SH-SY5Y (cell line): ENCODE measurements around the gene KANK4.

ENCODE experiments used
- GATA2 ChIP-seq: IDR thresholded peaks from 2 replicates; pipeline ENCODE4 v1.6.1; 2011; ENCODE audit warnings: mild to moderate bottlenecking, low read depth, low read length
- GATA3 ChIP-seq: IDR thresholded peaks from 2 replicates; pipeline ENCODE4 v1.6.1; 2011; ENCODE audit warnings: low read depth, mild to moderate bottlenecking, low read length, moderate library complexity

KANK4 gene

GRCh38 chr1:62230718-62231117 lies 88.5 kb downstream of the KANK4 start:
- TF ChIP-seq GATA3 (no peak), GATA2 (no peak)

DNA sequence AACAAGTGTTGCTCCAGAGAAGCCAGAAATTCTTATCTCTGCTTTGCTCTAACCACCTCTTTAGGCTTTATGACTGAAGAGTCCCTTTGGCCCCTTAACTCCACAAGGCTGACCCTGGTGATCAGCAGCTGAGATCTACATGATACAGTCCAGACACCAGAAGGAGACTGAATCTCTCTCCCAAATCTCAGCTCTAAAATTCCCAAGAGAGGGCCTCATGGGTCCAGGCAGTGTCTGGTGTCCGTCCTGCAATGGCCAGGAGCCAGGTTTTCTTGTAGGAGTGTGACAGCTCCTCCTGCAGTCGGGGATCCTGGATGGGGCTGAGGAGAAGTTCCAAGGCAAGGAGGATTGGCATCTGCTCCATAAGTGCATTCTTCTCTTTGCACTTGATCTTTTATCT lies 89.3 kb downstream of the KANK4 start:
- TF ChIP-seq GATA2 (peak; percentile 98), GATA3 (peak; percentile 94)

DNA sequence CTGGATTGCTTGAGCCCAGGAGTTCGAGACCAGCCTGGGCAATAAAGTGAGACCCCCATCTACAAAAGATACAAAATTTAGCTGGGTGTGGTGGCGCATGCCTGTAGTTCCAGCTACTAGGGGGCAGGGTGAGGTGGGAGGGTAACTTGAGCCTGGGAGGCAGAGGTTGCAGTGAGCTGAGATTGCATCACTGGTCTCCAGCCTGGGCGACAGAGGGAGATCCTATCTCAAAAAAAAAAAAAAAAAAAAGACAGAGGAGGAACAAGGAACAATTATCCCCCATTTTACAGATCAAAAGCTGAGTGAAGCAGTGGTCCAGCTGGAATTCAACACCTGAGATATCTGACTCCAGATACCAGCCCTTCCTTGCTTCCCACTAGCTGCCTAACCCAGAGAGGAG lies 89.8 kb downstream of the KANK4 start:
- no peak for TF ChIP-seq GATA2
- no peak for TF ChIP-seq GATA3

- TF ChIP-seq GATA3 (no peak), GATA2 (no peak)
Observed at GRCh38 chr1:62228883-62229187, 90.4 kb downstream of the KANK4 start.

- TF ChIP-seq GATA3: no peak
- TF ChIP-seq GATA2: no peak
Observed at GRCh38 chr1:62228136-62228882, 90.9 kb downstream of the KANK4 start.

GRCh38 chr1:62227496-62227895 lies 91.7 kb downstream of the KANK4 start:
- TF ChIP-seq GATA3: no peak
- no peak for TF ChIP-seq GATA2

DNA sequence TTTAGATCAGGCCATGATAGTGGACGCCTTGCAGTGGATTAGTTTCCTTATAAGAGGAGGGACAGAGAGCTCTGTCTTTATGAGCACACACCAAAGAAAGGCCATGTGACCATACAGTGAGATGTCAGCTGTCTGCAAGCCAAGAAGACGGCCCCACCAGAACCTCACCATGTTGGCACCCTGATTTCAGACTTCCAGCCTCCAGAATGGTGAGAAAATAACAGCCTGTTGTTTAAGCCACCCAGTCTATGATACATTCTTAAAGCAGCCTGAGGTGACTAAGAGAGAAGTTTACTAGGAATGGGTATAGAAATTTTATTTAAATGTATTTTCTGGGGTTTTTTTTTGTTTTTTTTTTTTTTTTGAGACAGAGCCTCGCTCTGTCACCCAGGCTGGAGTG lies 95.1 kb downstream of the KANK4 start:
- TF ChIP-seq GATA2 (no peak), GATA3 (no peak)

DNA sequence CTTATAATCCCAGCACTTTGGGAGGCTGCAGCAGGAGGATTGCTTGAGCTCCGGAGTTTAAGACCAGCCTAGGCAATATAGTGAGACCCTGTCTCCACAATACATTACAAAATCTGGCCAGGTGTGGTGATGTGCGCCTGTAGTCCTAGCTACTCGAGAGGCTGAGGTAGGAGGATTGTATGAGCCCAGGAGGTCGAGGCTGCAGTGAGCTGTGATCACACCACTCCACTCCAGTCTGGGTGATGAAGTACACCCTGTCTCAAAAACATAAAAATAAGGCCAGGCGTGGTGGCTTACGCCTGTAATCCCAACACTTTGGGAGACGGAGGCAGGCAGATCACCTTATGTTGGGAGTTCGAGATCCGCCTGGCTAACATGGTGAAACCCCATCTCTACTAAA lies 96.9 kb downstream of the KANK4 start:
- TF ChIP-seq GATA2: no peak
- TF ChIP-seq GATA3: no peak

DNA sequence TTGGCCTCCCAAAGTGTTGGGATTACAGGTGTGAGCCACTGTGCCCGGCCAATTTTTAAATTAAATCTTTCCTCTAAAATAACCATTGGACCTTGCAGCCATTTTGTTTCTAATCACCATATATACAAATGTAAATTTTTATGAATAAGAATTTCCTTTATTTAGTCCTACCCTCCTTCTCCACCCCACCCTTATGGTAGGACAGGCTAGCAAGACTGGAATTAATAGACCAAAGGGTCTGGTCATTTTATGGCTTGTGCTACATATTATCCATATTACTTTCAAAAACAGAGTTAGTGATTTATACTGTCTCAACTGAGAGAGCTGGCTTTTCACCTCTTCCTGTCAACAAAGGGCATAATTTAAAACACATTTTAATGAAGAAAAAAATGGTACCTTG lies 98.1 kb downstream of the KANK4 start:
- TF ChIP-seq GATA2: no peak
- TF ChIP-seq GATA3: no peak

DNA sequence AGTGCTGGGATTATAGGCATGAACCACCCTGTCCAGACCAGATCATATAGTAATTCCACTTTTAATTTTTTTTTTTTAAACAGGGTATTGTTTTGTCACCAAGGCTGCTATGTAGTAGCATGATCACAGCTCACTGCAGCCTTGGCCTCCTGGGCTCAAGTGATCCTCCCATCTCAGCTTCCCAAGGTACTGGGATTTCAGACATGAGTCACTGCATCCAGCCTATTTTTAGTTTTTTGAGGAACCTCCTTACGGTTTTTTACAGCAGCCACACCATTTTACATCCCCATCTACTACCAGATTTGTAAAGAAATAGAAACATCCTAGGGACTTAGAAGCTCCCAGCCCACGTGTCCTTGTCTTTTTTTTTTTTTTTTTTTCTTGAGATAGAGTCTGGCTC lies 100.6 kb downstream of the KANK4 start:
- no peak for TF ChIP-seq GATA3
- no peak for TF ChIP-seq GATA2

- TF ChIP-seq GATA2: no peak
- TF ChIP-seq GATA3: no peak
Observed at GRCh38 chr1:62213075-62213914, 105.9 kb downstream of the KANK4 start.

DNA sequence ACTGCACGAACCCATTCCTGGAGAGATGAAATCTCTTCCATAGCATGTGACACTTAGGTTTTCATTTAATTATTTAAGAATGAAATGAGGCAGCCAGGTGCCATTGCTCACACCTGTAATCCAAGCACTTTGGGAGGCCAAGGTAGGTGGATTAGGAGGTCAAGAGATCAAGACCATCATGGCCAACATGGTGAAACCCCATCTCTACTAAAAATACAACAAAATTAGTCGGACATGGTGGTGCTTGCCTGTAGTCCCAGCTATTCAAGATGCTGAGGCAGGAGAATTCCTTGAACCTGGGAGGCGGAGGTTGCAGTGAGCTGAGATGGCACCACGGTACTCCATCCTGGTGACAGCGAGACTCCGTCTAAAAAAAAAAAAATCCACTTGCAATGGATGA lies 106.8 kb downstream of the KANK4 start:
- TF ChIP-seq GATA3 (no peak), GATA2 (no peak)

GRCh38 chr1:62210960-62211359 lies 108.3 kb downstream of the KANK4 start:
- TF ChIP-seq GATA3: no peak
- no peak for TF ChIP-seq GATA2

- TF ChIP-seq GATA3 (no peak), GATA2 (no peak)
Observed at GRCh38 chr1:62209931-62210595, 109.2 kb downstream of the KANK4 start.

DNA sequence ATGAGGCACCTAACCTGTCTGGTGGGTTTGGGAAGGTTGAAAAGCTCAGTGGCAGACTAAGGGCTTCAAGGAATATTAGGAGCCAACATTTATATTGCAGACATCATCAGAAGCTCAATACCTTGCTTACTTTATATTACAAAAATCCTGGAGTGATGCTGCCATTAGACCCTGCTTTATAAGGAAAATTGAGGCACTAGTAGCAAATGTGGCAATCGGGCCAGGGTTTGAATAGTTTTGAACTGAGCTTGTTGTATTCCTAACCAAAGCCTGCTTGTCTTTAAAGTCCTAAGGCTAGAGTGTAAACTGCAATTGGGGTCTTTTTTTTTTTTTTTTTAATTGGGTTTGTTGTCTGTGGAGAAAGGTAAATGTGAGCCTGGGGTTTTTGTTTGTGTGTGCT lies 110.3 kb downstream of the KANK4 start:
- TF ChIP-seq GATA2 (no peak), GATA3 (no peak)

- TF ChIP-seq GATA3 (no peak), GATA2 (no peak)
Observed at GRCh38 chr1:62208087-62208486, 111.1 kb downstream of the KANK4 start.
